Sigmoid colon (tissue), 7 donors: ENCODE results near the gene TRNP1. TPM values are rescaled to one million over a fixed set of nuclear protein-coding genes. Genes with fewer than 3 reads are reported as not detected.

ENCODE experiments used
- DNase-seq: peaks from one replicate; pipeline ENCODE4 v3.0.0-alpha.2; 2019
- H3K27ac ChIP-seq, 4 donors: fragments of 200-600 bp; sonication (generic); one replicate each; pipeline ENCODE4 v1.5.1; 2016 to 2019; ENCODE audit warnings: mild to moderate bottlenecking in 1 of 4
- H3K27me3 ChIP-seq, 3 donors: fragments of 200-600 bp; sonication (generic); one replicate each; pipeline ENCODE4 v1.5.1; 2019; ENCODE audit warnings: mild to moderate bottlenecking in 1 of 3
- H3K36me3 ChIP-seq, 4 donors: fragments of 200-600 bp; sonication (generic); one replicate each; pipeline ENCODE4 v1.5.1; 2016 to 2019
- H3K4me1 ChIP-seq, 4 donors: fragments of 200-600 bp; sonication (generic); one replicate each; pipeline ENCODE4 v1.5.1; 2017 to 2019
- H3K4me3 ChIP-seq, 4 donors: fragments of 200-600 bp; sonication (generic); one replicate each; pipeline ENCODE4 v1.5.1; 2017 to 2019; ENCODE audit warnings: mild to moderate bottlenecking in 2 of 4, moderate library complexity in 1 of 4
- H3K9me3 ChIP-seq, 4 donors: fragments of 200-600 bp in 3 of 4; sonication (generic) in 3 of 4; one replicate each; pipeline versions ENCODE4 v1.5.1 to v1.6.1; 2013 to 2019
- CTCF ChIP-seq, 4 experiments: fragments of 450-650 bp in 3 of 4; fragments of 200-600 bp in 1 of 4; IDR thresholded peaks; one replicate each; pipeline ENCODE4 v1.5.1; 2016 to 2019; ENCODE audit warnings: antibody characterized with exemption in 4 of 4, mild to moderate bottlenecking in 3 of 4, moderate library complexity in 2 of 4
- EP300 ChIP-seq, 4 donors: sonication (generic); formaldehyde crosslinking; IDR thresholded peaks; one replicate each; pipeline ENCODE4 v1.6.1; 2017; ENCODE audit warnings: antibody characterized with exemption in 4 of 4
- POLR2A ChIP-seq, 2 donors: fragments of 450-650 bp; IDR thresholded peaks; one replicate each; pipeline ENCODE4 v1.6.1; 2016; ENCODE audit warnings: antibody characterized with exemption in 2 of 2, mild to moderate bottlenecking in 2 of 2, moderate library complexity in 2 of 2
- POLR2AphosphoS5 ChIP-seq, 4 donors: sonication (generic); formaldehyde crosslinking; IDR thresholded peaks; one replicate each; pipeline ENCODE4 v1.6.1; 2017; ENCODE audit warnings: antibody characterized with exemption in 4 of 4
- WGBS, 2 donors: extraction: QIAGEN DNeasy Blood & Tissue Kit; methylation state at CpG; one replicate each; pipeline ENCODE4 v1.1.7; 2013; 5-methylcytosine and 5-hydroxymethylcytosine counted together
- intact Hi-C: fragments of 100-400 bp; cut with DNase I; formaldehyde crosslinking; loops from one replicate; pipeline ENCODE4 v1.15.1; 2023
- polyA plus RNA-seq, 3 donors: library from polyadenylated mRNA; stranded (reverse); fragments of 200-250 nt; gene quantifications; one replicate each; pipeline ENCODE4 v1.2.3, GENCODE V29; 2013
- total RNA-seq, 4 donors: library from RNA; depleted of rRNA; stranded (reverse); fragments of >200 nt; gene quantifications; one replicate each; pipeline ENCODE4 v1.1.0, GENCODE V29; 2016
- donor health status: healthy with polysubstance abuse.
- donor health status: Bipolar disorder and iron deficiency.
- donor health status: healthy.

Gene TRNP1
- total and polyA plus RNA-seq, 7 donors = 3.0 to 29.6 (median 15.5) TPM

- Histone ChIP-seq H3K27ac (no peak overlapping the region), H3K36me3 (no peaks in the 10 kb centered on the region), H3K4me1 (no peaks in the 10 kb centered on the region), H3K9me3 (no peaks in the 10 kb centered on the region), H3K4me3 (no peak overlapping the region), H3K27me3 (no peaks in the 10 kb centered on the region)
- TF ChIP-seq POLR2AphosphoS5 (IDR thresholded peaks at IDR 0.05) (no peak), CTCF (IDR thresholded peaks at IDR 0.05) (no peak), POLR2A (IDR thresholded peaks at IDR 0.05) (no peak), EP300 (IDR thresholded peaks at IDR 0.05) (no peak)
- intact Hi-C loops = no loop called here
- DNase-seq = no peak
- WGBS, 2 donors = 70 to 85% methylated on average over 3 of the region's 3 CpGs
Measured at GRCh38 chr1:26976621-26977510, 16.6 kb upstream of the TRNP1 start.

GRCh38 chr1:26978901-26979300 lies 14.6 kb upstream of the TRNP1 start:
- no peak for TF ChIP-seq CTCF (IDR thresholded peaks at IDR 0.05)
- no peaks in the 10 kb centered on the region for H3K4me1 ChIP-seq
- WGBS, 2 donors = 76 to 82% methylated on average over 2 of the region's 2 CpGs
- no peak overlapping the region for H3K27ac ChIP-seq
- intact Hi-C loops = no loop called here
- H3K36me3 ChIP-seq = no peaks in the 10 kb centered on the region
- no peak overlapping the region for H3K4me3 ChIP-seq
- no peak for DNase-seq
- H3K9me3 ChIP-seq = no peaks in the 10 kb centered on the region
- peaks cover 0 to 5% (median 0%) of the 10 kb centered on the region in 3 donors for H3K27me3 ChIP-seq

- no peak overlapping the region for H3K27ac ChIP-seq
- no peak for DNase-seq
- H3K9me3 ChIP-seq = no peaks in the 10 kb centered on the region
- WGBS, 2 donors = 78 to 83% methylated on average over 3 of the region's 3 CpGs
- no peak overlapping the region for H3K4me3 ChIP-seq
- H3K36me3 ChIP-seq = no peaks in the 10 kb centered on the region
- intact Hi-C loops = no loop called here
- H3K4me1 ChIP-seq = no peaks in the 10 kb centered on the region
- TF ChIP-seq EP300 (IDR thresholded peaks at IDR 0.05) (no peak), CTCF (IDR thresholded peaks at IDR 0.05) (no peak), POLR2AphosphoS5 (IDR thresholded peaks at IDR 0.05) (no peak), POLR2A (IDR thresholded peaks at IDR 0.05) (no peak)
- H3K27me3 ChIP-seq = peaks cover 0 to 5% (median 0%) of the 10 kb centered on the region in 3 donors
Measured at GRCh38 chr1:26981146-26981846, 12.2 kb upstream of the TRNP1 start.

GRCh38 chr1:26983863-26984262 lies 9.6 kb upstream of the TRNP1 start:
- TF ChIP-seq CTCF (IDR thresholded peaks at IDR 0.05) (no peak), POLR2AphosphoS5 (IDR thresholded peaks at IDR 0.05) (no peak), EP300 (IDR thresholded peaks at IDR 0.05) (no peak), POLR2A (IDR thresholded peaks at IDR 0.05) (no peak)
- Histone ChIP-seq H3K4me3 (no peak overlapping the region), H3K4me1 (no peaks in the 10 kb centered on the region), H3K36me3 (no peaks in the 10 kb centered on the region), H3K27ac (no peak overlapping the region), H3K9me3 (no peaks in the 10 kb centered on the region), H3K27me3 (peaks cover 0 to 5% (median 0%) of the 10 kb centered on the region in 3 donors)
- WGBS, 2 donors = 59 to 89% methylated on average over 5 of the region's 5 CpGs
- intact Hi-C loops = no loop called here
- DNase-seq = no peak
